HG03139 (cell line): ENCODE measurements around the gene CPT1B.
"Not testable (repeated sequence)": the region's sequence is repeated elsewhere in the genome, so short reads cannot be mapped to it uniquely, and the experiment has no call there.

Source experiments
- ATAC-seq: cut with Tn5 transposase; IDR thresholded peaks from one replicate; pipeline ENCODE4 v1.9.1; 2021; ENCODE audit not compliant: unreplicated experiment

Gene CPT1B

GRCh38 chr22:50610041-50610451 is 31.8 kb upstream of the CPT1B start:
- no peak for ATAC-seq

- ATAC-seq: no peak
Observed at GRCh38 chr22:50609599-50609998, 31.4 kb upstream of the CPT1B start.

DNA sequence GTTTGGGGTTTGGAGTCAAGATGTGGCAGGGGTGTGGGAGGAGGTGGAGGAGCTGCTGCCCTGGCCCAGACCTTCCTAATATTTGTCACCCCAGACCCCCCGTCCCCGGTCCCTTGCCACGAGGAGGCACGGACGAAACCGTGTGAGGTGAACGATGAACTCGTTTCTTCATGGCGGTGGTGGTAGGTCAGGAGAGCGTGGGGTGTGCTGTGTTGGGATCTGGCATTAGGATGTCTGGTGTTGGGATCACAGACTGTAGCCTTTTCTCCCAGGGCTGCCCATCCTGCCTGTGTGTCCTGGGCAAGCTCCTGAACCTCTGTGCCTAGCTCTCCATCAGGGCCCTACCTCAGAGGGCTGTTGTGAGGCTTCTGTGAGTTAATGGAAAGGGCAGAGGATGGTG is 30.8 kb upstream of the CPT1B start:
- ATAC-seq: no peak

GRCh38 chr22:50608058-50608840 is 30.0 kb upstream of the CPT1B start:
- not testable (repeated sequence) for ATAC-seq

- no peak for ATAC-seq
Observed at GRCh38 chr22:50607659-50608020, 29.4 kb upstream of the CPT1B start.

- no peak for ATAC-seq
Observed at GRCh38 chr22:50606946-50607658, 28.9 kb upstream of the CPT1B start.

DNA sequence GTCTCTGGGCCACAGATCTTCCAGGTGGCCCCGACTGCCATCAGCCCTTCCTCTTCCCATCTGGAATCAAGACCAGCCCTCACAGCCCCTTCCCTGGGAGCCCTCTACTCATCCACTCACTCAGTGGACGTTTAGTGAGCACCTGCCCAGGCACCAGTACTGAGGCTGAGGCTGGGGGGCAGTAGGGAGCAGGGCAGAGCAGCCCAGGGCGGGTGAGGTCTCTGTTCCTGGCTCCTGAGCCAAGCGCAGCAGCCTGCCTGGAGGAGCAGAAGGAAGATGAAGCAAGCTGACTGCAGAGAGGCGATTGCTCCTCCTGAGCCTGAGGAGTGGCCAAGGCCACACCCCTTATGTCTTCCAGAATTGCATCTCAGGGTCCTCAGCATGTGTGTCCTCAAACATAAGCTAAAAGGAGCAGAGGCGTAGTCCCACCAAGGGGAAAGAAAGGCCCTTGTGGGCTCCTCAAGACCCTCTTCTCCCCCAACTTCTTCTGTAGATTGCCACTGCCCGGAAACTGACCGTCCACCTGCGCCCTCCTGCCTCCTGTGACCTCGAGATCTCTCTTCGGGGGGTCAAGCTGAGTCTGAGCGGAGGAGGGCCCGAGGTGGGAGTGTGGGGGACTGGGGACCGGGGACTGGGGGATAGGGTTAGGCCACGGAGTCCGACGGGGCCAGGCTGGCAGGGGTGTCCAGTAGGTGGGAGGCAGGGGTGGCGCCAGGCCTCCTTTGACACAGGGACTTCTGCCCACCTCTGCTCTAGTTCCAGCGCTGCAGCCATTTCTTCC is 28.1 kb upstream of the CPT1B start:
- ATAC-seq: no peak

DNA sequence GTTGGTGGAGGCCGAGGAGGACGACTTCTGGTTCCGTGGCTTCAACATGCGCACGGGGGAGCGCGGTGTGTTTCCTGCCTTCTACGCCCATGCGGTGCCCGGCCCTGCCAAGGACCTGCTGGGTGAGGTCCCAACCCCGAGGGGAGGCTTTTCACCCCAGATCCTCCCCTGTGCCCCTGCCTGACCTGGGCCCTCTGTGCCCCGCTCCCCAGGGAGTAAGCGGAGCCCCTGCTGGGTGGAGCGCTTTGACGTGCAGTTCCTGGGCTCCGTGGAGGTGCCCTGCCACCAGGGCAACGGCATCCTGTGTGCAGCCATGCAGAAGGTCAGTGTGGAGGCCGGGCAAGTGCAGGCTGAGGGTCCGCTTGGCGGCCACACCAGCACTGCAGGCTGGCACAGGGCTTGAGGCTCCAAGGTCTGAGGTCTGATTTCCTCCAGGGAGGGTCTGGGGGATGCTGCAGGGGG is 27.4 kb upstream of the CPT1B start:
- ATAC-seq: no peak

- no peak for ATAC-seq
Observed at GRCh38 chr22:50605002-50605612, 26.9 kb upstream of the CPT1B start.

- ATAC-seq: no peak
Observed at GRCh38 chr22:50604256-50605001, 26.2 kb upstream of the CPT1B start.

- ATAC-seq: no peak
Observed at GRCh38 chr22:50603511-50604255, 25.5 kb upstream of the CPT1B start.

- no peak for ATAC-seq
Observed at GRCh38 chr22:50602338-50602700, 24.1 kb upstream of the CPT1B start.

DNA sequence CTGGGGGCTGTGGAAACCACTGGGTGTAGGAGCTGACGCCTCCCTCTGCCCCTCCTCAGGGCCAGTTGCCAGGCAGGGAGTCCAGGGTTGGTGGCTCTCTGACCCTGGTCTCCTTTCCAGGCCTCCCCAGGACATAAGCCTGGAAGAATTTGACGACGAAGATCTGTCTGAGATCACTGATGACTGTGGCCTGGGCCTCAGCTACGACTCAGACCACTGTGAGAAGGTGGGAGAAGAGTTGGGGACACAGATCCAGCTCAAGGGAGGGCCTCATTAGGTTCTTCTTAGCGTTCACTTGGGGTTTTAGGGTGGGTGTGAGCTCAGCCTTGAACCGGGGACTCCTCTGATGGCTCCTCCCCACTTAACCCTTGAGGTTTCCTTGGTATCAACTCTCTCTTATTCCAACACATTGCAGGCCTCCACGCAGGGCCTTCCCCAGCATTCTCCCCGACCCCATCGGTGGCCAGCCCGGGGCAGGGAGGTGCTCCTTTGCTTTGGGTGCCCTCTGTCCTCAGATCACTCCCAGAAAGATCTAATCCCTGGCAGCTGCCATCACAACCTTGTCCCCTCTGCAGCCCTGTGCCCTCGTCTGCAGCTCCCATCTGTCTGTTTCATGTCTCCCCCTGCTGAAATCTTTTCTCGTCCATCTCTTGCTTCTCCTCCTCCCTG is 23.6 kb upstream of the CPT1B start:
- ATAC-seq: no peak

- no peak for ATAC-seq
Observed at GRCh38 chr22:50600967-50601668, 22.9 kb upstream of the CPT1B start.

- no peak for ATAC-seq
Observed at GRCh38 chr22:50600538-50600937, 22.3 kb upstream of the CPT1B start, which contains the start of gene MAPK8IP2. MAPK8IP2 (plus strand) TSS chr22:50600793; CDS start chr22:50600819, 26 bp downstream.

DNA sequence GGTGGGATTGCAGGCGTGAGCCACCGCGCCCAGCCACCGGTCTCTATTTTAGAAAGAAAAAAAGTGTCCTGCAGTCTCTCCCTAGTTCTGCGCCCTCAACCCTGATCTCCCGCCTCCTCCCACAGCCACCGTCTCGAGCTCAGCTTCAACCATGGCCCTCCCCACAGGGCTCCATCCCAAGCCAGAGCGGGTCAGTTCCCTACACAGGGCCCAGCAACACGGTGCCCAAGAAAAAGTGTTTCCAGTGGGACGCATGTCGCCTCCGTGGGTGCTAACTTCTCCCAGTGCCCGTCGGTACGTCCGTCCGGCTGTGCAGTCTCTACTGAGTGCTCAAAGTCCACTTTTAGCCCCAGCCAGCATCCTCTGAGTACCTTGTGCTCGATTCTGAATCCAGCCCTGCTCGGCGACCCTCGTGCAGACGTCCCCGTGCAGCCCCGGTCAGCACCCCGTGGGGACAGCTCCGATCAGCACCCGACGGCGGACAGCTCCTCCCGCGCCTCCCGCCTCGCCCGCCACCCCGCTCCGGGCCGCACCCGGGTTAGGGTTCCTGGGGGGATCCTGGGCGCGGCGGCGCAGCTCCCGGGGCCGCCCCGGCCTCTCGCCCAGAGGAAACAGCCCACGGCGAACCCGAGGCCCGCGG is 21.7 kb upstream of the CPT1B start:
- no peak for ATAC-seq

DNA sequence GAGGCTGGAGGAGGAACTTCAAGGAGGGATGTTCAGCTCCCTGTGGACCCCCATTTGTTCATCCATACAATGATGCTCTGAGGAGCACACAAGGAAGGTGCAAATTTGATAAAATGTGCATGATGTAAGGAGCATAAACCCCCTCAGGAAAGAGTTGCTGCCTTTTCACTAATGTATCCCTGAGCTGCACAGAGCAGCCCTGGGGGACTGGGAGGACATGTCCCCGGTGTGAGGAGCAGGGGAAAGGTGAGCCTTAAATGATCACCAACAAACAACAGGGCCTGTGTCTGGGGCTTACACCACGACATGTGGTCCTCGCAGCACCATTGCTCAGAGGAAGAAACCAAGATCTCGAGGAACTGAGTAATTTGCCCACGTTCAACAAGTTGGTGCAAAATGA is 18.9 kb upstream of the CPT1B start:
- no peak for ATAC-seq

DNA sequence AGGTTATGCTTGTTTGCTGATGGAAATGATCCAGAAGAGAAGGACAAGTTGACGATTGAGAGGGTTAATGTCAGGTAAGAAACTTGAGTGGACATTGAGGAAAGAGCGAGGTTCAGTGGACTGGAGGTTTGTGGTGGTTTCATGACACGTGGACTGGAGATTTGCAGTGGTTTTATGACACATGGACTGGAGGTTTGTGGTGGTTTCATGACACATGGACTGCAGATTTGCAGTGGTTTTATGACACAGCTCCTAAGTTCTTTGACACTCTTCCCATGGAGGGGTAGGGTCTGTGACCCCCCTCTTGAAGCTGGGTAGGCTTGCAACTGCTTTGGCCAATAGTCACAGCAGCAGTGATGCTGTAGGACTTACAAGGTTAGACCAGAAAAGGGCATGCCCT is 17.0 kb upstream of the CPT1B start:
- no peak for ATAC-seq
